Activated CD8-positive, alpha-beta memory T cell treated with anti-CD3 and anti-CD28 coated beads for 24 hours (primary cell): ENCODE results near the gene SLC17A1.
A peak's percentile ranks its signal among the peaks of the same experiment; 100 is the strongest.

Experiments
- DNase-seq: peaks from one replicate; pipeline ENCODE4 v3.0.0-alpha.2; 2020

The SLC17A1 gene

GRCh38 chr6:25830458-25830857 lies 1.4 kb downstream of the SLC17A1 start:
- no peak for DNase-seq

GRCh38 chr6:25829375-25829774 lies 2.5 kb downstream of the SLC17A1 start:
- no peak for DNase-seq

- no peak for DNase-seq
Observed at GRCh38 chr6:25821341-25821740, 10.5 kb downstream of the SLC17A1 start.

- DNase-seq, result no peak
Observed at GRCh38 chr6:25816252-25816651, 15.6 kb downstream of the SLC17A1 start.

- DNase-seq, result no peak
Observed at GRCh38 chr6:25815194-25815593, 16.7 kb downstream of the SLC17A1 start.

GRCh38 chr6:25804804-25805203 lies 27.0 kb downstream of the SLC17A1 start:
- DNase-seq, result no peak

GRCh38 chr6:25801436-25801835 lies 30.4 kb downstream of the SLC17A1 start:
- no peak for DNase-seq

- DNase-seq, result no peak
Observed at GRCh38 chr6:25794784-25795183, 37.1 kb downstream of the SLC17A1 start.

GRCh38 chr6:25793970-25794369 lies 37.9 kb downstream of the SLC17A1 start:
- no peak for DNase-seq

GRCh38 chr6:25792016-25792415 lies 39.8 kb downstream of the SLC17A1 start:
- no peak for DNase-seq

GRCh38 chr6:25789475-25789874 lies 42.4 kb downstream of the SLC17A1 start:
- no peak for DNase-seq

- peak; percentile 61 for DNase-seq
Observed at GRCh38 chr6:25788305-25788922, 43.4 kb downstream of the SLC17A1 start.

- no peak for DNase-seq
Observed at GRCh38 chr6:25787428-25787827, 44.4 kb downstream of the SLC17A1 start.

GRCh38 chr6:25781134-25781533 lies 50.7 kb downstream of the SLC17A1 start:
- DNase-seq, result no peak

GRCh38 chr6:25777856-25778649 lies 53.8 kb downstream of the SLC17A1 start:
- no peak for DNase-seq

- no peak for DNase-seq
Observed at GRCh38 chr6:25777031-25777430, 54.8 kb downstream of the SLC17A1 start.

- no peak for DNase-seq
Observed at GRCh38 chr6:25774120-25774715, 57.6 kb downstream of the SLC17A1 start.

- DNase-seq, result no peak
Observed at GRCh38 chr6:25769983-25770382, 61.9 kb downstream of the SLC17A1 start.

- DNase-seq, result no peak
Observed at GRCh38 chr6:25768566-25768965, 63.3 kb downstream of the SLC17A1 start.

- no peak for DNase-seq
Observed at GRCh38 chr6:25764611-25765010, 67.2 kb downstream of the SLC17A1 start.

GRCh38 chr6:25757936-25758642 lies 73.8 kb downstream of the SLC17A1 start:
- no peak for DNase-seq

GRCh38 chr6:25756382-25757363 lies 75.2 kb downstream of the SLC17A1 start:
- no peak for DNase-seq
